ENCODE results near the gene SETX. TPM values are rescaled to one million over a fixed set of nuclear protein-coding genes. Genes with fewer than 3 reads are reported as not detected.

Gene SETX
- total RNA-seq, 1 donor from 2014 or later, result 59.3 TPM

DNA sequence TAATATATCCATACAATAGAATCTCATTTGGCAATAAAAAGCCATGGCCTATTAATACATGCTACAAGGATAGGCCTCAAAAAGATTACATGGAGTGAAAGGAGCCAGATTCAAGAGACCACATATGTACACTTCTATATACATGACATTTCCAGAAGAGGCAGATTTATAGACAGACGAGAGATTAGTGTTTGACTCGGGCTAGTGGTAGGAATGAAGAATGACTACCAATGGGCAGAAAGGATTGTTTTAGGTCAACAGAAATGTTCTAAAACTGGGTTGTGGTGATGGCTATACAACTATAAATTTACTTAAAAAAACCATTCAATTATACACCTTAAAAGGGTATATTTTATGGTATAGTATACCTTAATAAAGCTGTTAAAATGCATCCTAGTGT lies 41.9 kb downstream of the SETX start:
- intact Hi-C loops (cut with DNase I), result no loop called here
- TF ChIP-seq, protein P1, sequence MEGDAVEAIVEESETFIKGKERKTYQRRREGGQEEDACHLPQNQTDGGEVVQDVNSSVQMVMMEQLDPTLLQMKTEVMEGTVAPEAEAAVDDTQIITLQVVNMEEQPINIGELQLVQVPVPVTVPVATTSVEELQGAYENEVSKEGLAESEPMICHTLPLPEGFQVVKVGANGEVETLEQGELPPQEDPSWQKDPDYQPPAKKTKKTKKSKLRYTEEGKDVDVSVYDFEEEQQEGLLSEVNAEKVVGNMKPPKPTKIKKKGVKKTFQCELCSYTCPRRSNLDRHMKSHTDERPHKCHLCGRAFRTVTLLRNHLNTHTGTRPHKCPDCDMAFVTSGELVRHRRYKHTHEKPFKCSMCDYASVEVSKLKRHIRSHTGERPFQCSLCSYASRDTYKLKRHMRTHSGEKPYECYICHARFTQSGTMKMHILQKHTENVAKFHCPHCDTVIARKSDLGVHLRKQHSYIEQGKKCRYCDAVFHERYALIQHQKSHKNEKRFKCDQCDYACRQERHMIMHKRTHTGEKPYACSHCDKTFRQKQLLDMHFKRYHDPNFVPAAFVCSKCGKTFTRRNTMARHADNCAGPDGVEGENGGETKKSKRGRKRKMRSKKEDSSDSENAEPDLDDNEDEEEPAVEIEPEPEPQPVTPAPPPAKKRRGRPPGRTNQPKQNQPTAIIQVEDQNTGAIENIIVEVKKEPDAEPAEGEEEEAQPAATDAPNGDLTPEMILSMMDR (IDR thresholded peaks at IDR 0.05), result no peak
- Histone ChIP-seq H3K27me3 (ENCODE audit: low read depth) (no peaks in the 10 kb centered on the region), H3K27ac (no peak overlapping the region), H3K36me3 (peaks cover 79% of the 10 kb centered on the region), H3K4me3 (no peak overlapping the region), H3K9me3 (no peaks in the 10 kb centered on the region), H3K4me1 (no peaks in the 10 kb centered on the region)
- no peak for DNase-seq
- no peak for ATAC-seq

DNA sequence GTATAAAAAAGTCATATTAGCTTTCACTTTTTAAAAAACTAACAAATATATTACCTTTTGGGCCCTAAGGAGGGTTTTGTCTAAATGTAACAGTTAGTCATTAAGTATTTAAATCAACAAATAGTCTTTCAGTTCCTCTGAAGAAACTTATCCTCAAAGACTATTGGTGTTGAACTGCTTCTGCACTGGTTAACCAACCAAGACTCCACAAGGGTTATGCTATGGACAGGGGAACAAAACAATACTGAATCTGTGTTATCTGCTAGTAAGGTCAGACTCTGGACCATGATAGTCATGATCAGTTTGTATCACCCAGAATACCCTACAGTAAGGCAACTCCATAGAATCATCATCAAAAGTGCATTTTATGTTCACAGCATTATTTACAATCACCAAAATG lies 42.4 kb downstream of the SETX start:
- intact Hi-C loops (cut with DNase I), result no loop called here
- H3K27me3 ChIP-seq (ENCODE audit: low read depth), result no peaks in the 10 kb centered on the region
- ATAC-seq (no peak), DNase-seq (no peak)
- no peak overlapping the region for H3K4me3 ChIP-seq
- peaks cover 79% of the 10 kb centered on the region for H3K36me3 ChIP-seq
- TF ChIP-seq, protein P1 (IDR thresholded peaks at IDR 0.05), result no peak
- no peak overlapping the region for H3K27ac ChIP-seq
- no peaks in the 10 kb centered on the region for H3K9me3 ChIP-seq
- H3K4me1 ChIP-seq, result no peaks in the 10 kb centered on the region

DNA sequence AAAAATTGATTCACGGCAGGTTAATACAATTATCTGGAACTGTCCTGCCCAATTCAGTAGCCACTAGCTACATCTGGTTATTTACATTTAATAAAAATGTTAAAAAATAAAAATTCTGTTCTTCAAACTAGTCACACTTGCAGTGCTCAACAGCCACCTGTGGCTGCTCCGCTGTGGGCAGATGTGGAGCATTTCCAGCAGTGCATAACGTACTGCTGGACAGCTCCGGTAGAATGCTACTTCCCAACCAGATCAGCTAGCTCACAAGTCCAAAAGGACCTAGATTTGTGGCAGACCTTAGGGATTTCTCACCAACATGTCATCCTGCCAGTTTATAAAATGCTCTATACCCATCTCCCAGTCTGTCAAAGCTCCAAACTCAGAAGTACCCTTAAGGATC lies 42.8 kb downstream of the SETX start:
- DNase-seq (no peak), ATAC-seq (no peak)
- peaks cover 79% of the 10 kb centered on the region for H3K36me3 ChIP-seq
- no peaks in the 10 kb centered on the region for H3K27me3 ChIP-seq (ENCODE audit: low read depth)
- intact Hi-C loops (cut with DNase I), result no loop called here
- H3K9me3 ChIP-seq, result no peaks in the 10 kb centered on the region
- TF ChIP-seq, protein P1 (IDR thresholded peaks at IDR 0.05), result no peak
- no peaks in the 10 kb centered on the region for H3K4me1 ChIP-seq
- H3K4me3 ChIP-seq, result no peak overlapping the region
- H3K27ac ChIP-seq, result no peak overlapping the region

DNA sequence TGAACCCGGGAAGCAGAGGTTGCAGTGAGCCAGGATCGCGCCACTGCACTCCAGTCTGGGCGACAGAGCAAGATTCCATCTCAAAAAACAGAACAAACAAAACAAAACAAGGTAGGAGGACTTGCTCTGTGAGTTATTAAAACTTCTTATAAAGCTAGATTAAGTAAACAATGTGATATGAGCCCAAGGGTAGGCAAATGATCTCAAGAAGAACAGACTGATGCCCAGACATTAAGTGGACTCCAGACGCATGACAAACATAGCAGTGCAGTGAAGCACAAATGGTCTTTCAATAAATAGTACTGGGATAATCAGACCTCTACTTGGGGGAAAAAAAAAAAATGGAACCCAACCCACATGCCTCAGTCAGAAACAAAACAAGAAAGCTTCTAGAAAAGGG lies 45.7 kb downstream of the SETX start:
- Histone ChIP-seq H3K27ac (no peak overlapping the region), H3K4me1 (no peaks in the 10 kb centered on the region), H3K36me3 (peaks cover 85% of the 10 kb centered on the region), H3K4me3 (no peak overlapping the region), H3K9me3 (no peaks in the 10 kb centered on the region), H3K27me3 (ENCODE audit: low read depth) (no peaks in the 10 kb centered on the region)
- TF ChIP-seq, protein P1 (IDR thresholded peaks at IDR 0.05), result no peak
- DNase-seq (no peak), ATAC-seq (peak in 1 of 2 donors; percentile 78)
- intact Hi-C loops (cut with DNase I), result no loop called here

DNA sequence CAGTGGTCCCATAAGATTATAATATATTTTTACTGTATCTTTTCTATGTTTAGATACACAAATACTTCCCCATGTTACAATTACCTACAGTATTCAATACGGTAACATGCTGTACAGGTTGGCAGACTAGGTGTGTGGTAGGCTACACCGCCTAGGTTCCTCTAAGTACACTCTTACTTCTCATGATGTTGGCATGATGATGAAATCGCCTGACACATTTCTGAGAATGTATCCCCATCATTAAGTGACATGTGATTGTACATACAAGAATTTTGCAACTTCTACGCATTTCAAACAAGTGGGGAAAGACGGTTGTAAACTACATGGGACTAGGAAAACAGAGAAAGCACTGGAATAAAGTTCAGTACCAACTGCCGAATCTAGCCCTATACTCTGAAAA lies 53.3 kb downstream of the SETX start:
- intact Hi-C loops (cut with DNase I), result no loop called here
- Histone ChIP-seq H3K4me3 (no peak overlapping the region), H3K36me3 (peaks cover 95% of the 10 kb centered on the region), H3K27ac (no peak overlapping the region), H3K27me3 (ENCODE audit: low read depth) (no peaks in the 10 kb centered on the region), H3K4me1 (no peaks in the 10 kb centered on the region), H3K9me3 (no peaks in the 10 kb centered on the region)
- ATAC-seq (no peak), DNase-seq (no peak)
- TF ChIP-seq, protein P1 (IDR thresholded peaks at IDR 0.05), result no peak

DNA sequence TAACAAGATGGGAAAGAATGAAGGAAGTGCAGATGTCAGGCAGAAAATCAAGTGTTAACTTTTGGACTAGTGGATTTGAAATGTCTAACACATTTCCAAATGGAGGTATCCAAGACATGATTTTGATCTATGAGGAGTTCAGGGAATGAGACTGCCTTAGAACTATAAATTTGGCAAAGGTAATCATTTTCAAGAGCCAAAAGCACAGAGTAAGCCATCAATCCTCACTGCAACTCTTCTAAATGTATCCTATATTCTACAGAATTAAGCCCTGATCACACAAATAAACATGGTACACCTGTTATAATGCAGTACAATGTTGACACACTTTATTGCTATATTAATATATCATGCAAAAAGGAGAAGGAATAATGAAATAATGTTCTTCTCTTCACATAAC lies 55.6 kb downstream of the SETX start:
- H3K27ac ChIP-seq, result no peak overlapping the region
- H3K9me3 ChIP-seq, result no peaks in the 10 kb centered on the region
- no peaks in the 10 kb centered on the region for H3K27me3 ChIP-seq (ENCODE audit: low read depth)
- ATAC-seq (no peak), DNase-seq (no peak)
- H3K4me1 ChIP-seq, result no peaks in the 10 kb centered on the region
- intact Hi-C loops (cut with DNase I), result no loop called here
- TF ChIP-seq, protein P1 (IDR thresholded peaks at IDR 0.05), result no peak
- peaks cover 100% of the 10 kb centered on the region for H3K36me3 ChIP-seq
- H3K4me3 ChIP-seq, result no peak overlapping the region

All from lower lobe of right lung (tissue), 2 donors.